ENCODE data around the gene SOCS7.

DNA sequence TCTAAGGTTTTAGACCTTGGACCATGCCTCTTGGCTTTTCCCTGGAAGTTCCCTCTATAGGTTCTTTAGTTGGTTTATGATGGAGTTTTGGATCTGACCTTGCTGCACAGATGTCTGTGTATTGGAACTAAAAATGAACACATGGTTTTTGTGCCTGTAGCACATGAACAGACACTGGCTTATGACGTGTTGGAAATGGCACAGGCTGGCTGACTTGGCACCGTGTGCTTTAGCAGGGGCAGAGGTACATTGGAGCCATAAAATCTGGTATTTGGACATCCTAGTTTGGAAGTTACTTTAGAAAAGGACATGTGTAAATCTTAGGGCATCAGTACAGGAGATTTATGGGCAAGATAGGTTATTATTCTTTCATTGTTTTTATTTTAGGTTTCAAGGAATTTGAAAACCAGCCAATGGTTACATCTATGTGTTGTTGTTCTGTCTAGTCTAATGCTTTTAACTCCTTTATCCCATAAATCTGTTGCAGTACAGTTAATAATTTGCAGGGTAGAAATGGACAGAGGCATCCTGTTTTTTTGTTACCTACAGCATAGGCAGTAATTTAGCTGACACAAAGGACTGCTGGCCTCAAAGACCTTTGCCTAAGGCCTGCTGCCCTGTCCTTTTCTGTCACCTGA is 6.0 kb downstream of the SOCS7 start:
- TF ChIP-seq YY1 (IDR thresholded peaks at IDR 0.05; ENCODE audit: insufficient read depth, insufficient read length) (no peak), ZNF274 (IDR thresholded peaks at IDR 0.05; ENCODE audit: low read depth, low read length) (no peak), SUZ12 (IDR thresholded peaks at IDR 0.05; ENCODE audit: extremely low read depth, insufficient read depth, insufficient read length) (no peak)

Data from NT2/D1 (cell line).